HG02885 (cell line): ENCODE measurements around the gene AP1B1.
"Not testable (repeated sequence)": the region's sequence is repeated elsewhere in the genome, so short reads cannot be mapped to it uniquely, and the experiment has no call there.

Experiments
- ATAC-seq: cut with Tn5 transposase; IDR thresholded peaks from one replicate; pipeline ENCODE4 v1.9.1; 2021; ENCODE audit warnings: mild to moderate bottlenecking; ENCODE audit not compliant: unreplicated experiment, poor library complexity

Gene AP1B1

DNA sequence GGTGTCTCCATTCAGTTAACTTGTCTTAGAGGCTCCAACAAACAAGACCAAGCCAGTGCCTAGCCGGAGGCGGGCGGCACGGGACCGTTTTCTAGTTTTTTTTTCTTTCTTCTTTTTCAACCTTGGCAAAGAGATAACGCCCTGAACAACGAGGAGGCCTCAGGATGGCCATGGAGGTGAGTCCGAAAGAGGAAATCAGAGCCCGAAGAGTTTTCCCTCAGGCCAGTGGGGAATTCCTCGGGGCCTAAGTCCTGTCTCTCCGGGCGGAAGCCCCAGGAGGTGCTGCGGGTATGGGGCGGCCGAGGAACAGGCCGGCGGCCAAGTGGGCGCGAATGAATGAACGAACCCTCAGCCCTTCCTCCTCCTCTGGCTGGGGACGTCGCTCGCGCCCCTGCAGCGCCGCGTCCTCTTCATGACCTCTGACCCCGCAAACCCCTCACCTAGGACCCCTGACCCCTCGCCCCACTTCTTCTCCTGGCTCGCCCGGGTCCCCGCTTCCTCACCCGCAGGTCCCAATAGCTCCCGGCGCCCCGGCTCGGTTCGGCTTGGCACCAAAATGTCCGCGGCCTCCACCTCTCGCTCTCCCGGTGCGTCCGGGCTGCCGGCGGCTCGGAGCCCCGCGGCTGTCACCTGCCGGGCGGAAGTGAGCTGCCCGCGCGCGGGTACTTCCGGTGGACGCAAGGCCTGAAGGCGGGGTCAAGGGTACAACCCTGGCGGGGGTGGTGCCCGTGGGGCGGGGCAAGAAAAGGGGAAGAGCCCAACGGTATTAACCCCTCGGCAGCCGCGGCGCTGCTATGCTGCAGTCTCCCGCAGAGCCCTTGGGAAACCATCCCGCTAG lies at the start of gene AP1B1:
TSS of gene AP1B1 (minus strand) at position 650 of the 838 bp plus-strand sequence. CDS start 21,327 bp downstream, outside the sequence.
- peak; percentile 90 for ATAC-seq

DNA sequence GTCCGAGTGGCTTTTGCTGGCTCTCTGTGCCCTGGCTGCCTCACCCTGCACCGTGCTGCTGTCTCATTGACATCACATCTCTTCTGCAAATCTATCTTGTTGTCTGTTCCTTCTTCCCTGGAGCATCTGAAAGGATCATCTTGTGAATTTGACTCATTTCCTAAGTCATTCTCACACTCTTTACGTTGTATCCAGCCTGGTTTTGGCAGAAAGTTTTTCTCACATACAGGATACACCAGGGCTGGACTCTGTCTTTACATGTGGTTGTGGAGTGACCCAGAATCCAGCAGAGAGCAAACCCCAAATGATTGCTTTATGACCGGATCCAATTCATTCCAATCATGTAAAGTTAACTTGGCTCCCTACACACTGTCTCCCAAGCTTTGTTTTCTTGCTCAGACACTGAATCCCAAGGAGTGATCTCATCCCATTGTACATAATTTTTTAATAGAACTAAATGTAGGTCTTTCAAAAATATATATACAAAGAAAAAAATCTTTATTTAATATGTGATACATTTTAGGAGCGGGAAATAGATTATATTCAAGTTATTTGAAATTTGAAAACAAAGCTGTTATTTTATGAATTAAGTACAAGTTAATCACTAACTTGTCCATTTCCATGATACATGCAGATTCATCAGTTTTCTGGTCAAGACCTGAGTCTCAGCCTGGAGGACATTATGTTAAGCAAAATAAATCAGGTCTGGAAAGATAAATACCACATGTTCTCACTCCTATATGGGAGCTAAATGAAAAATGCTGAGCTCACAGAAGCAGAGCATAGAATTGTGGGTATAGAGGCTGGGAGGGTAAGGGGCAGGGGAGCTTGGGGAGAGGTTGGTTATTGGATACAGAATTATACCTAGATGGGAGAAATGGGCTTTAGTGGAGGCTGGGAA lies 47.1 kb upstream of the AP1B1 start:
- ATAC-seq = no peak

DNA sequence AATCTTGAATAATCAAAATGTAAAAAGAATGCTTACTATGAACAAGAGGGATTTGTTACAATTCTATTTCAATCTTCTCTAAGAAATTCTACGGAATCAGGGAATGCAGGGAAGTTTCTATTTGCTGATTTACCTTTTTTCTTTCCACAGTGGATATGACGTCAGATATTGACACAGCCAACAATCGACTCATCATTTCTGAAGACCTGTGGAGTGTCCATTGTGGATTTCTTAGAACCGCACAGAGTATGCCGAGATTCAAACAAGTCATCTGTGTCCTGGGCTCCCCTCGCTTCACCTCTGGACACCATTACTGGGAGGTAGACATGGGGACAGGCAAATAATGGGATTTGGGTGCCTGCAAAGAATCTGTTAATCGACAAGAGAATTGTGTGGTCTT lies 45.9 kb upstream of the AP1B1 start:
- no peak for ATAC-seq

- no peak for ATAC-seq
These were observed 45.5 kb upstream of the AP1B1 start for GRCh38 chr22:29433856-29434255.

DNA sequence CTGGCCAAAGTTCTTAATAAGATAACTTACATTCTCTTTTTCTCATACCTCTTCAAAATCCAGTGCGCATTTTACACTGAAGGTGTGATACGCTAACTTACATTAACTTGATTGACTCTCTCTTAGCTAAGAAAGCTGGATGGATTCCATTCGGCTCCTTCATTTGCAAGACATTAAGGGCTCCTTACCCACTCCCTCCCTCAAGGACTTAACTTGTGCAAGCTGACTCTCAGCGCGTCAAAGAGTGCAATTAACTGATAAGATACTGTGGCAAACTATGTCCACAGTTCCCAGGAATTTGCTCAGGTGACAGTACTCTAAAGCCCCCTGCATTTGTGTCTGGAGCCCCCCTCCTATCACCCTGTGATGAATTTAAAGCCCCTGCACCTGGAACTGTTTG lies 43.6 kb upstream of the AP1B1 start:
- ATAC-seq = no peak

- no peak for ATAC-seq
These were observed 38.9 kb upstream of the AP1B1 start for GRCh38 chr22:29427176-29427760.

GRCh38 chr22:29426476-29426875 lies 38.1 kb upstream of the AP1B1 start:
- no peak for ATAC-seq

GRCh38 chr22:29418704-29419103 lies 30.3 kb upstream of the AP1B1 start:
- ATAC-seq = not testable (repeated sequence)

- not testable (repeated sequence) for ATAC-seq
These were observed 26.7 kb upstream of the AP1B1 start for GRCh38 chr22:29414951-29415591.

DNA sequence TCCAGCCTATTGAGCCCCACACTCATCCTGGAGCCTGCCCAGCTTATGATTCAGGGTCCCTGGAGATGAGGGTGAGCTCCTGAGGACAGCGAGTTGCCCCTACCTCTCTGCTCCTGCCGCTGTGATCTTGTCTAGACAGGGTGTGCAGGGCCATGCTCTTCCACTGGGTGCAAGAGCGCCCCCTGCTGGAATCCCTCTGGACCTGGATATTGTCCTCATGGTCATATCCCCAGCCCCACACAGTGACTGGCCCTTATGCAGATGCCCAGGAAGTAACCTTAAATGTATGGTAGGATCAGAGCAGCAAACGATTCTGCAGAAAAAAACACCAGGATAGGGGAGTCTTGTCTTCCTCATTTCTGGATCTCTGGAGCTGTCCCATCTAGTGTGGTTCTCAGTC lies 24.4 kb upstream of the AP1B1 start:
- peak; percentile 43 for ATAC-seq

GRCh38 chr22:29411569-29412211 lies 23.3 kb upstream of the AP1B1 start:
- ATAC-seq = not testable (repeated sequence)

GRCh38 chr22:29408940-29409339 lies 20.6 kb upstream of the AP1B1 start:
- ATAC-seq = no peak

- ATAC-seq = not testable (repeated sequence)
These were observed 13.2 kb upstream of the AP1B1 start for GRCh38 chr22:29401538-29401937.

GRCh38 chr22:29400576-29400975 lies 12.2 kb upstream of the AP1B1 start:
- no peak for ATAC-seq

GRCh38 chr22:29397791-29398190 lies 9.4 kb upstream of the AP1B1 start:
- ATAC-seq = no peak

GRCh38 chr22:29396126-29396525 lies 7.8 kb upstream of the AP1B1 start:
- ATAC-seq = no peak

- ATAC-seq = peak; percentile 45
These were observed 6.7 kb upstream of the AP1B1 start for GRCh38 chr22:29394931-29395581.

- ATAC-seq = no peak
These were observed 4.7 kb upstream of the AP1B1 start for GRCh38 chr22:29393019-29393608.

- no peak for ATAC-seq
These were observed 3.2 kb upstream of the AP1B1 start for GRCh38 chr22:29391546-29391945.
